ENCODE data around the gene MAST4. TPM values are rescaled to one million over a fixed set of nuclear protein-coding genes. Genes with fewer than 3 reads are reported as not detected.

MAST4 gene
- total RNA-seq, 1 experiment from 2014 or later, result 26.5 TPM

DNA sequence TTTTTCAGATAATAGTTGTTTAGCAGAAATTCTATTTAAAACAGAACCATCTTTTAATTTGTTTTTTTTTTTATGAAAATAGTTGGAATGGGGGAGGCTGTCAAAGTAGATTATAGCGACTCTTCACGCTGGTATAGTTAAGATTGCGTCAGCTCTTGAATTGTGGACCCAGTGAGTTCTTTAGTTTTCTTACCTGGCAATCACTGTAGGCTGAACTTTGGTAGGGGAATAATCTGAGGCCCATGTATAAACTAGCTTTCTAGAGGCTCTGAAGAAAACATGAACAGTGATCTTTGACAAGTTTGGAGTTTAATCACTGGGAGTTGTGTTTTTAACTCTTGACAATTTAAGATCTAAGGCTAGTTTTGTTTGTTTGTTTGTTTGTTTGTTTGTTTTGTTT lies 519.6 kb downstream of the MAST4 start:
- no peaks in the 10 kb centered on the region for H3K27me3 Mint-ChIP-seq (ENCODE audit: insufficient read depth, unreplicated experiment)
- no TSS peak for BruUV-seq (replicated peaks)
- peaks cover 52% of the 10 kb centered on the region for H3K36me3 Mint-ChIP-seq (ENCODE audit: insufficient read depth, unreplicated experiment)
- TF ChIP-seq, protein P1, sequence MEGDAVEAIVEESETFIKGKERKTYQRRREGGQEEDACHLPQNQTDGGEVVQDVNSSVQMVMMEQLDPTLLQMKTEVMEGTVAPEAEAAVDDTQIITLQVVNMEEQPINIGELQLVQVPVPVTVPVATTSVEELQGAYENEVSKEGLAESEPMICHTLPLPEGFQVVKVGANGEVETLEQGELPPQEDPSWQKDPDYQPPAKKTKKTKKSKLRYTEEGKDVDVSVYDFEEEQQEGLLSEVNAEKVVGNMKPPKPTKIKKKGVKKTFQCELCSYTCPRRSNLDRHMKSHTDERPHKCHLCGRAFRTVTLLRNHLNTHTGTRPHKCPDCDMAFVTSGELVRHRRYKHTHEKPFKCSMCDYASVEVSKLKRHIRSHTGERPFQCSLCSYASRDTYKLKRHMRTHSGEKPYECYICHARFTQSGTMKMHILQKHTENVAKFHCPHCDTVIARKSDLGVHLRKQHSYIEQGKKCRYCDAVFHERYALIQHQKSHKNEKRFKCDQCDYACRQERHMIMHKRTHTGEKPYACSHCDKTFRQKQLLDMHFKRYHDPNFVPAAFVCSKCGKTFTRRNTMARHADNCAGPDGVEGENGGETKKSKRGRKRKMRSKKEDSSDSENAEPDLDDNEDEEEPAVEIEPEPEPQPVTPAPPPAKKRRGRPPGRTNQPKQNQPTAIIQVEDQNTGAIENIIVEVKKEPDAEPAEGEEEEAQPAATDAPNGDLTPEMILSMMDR (IDR thresholded peaks at IDR 0.05; ENCODE audit: unreplicated experiment), result no peak
- CTCF ChIA-PET, result interaction anchor here (0.7 kb wide), 1 partner anchor 1977 kb away, joined by 3 read pairs; no protein-coding TSS in a partner anchor
- no peaks in the 10 kb centered on the region for H3K9me3 Mint-ChIP-seq (ENCODE audit: unreplicated experiment)
- H3K27ac Mint-ChIP-seq (ENCODE audit: low read depth, unreplicated experiment), result no peak overlapping the region
- no peak overlapping the region for H3K4me3 Mint-ChIP-seq (ENCODE audit: unreplicated experiment)
- intact Hi-C loops (cut with micrococcal nuclease), result no loop called here
- POLR2A ChIA-PET, result no interaction called here
- H3K4me1 Mint-ChIP-seq (ENCODE audit: insufficient read depth, unreplicated experiment), result no peaks in the 10 kb centered on the region
- DNase-seq (ENCODE audit: unreplicated experiment), result no peak

DNA sequence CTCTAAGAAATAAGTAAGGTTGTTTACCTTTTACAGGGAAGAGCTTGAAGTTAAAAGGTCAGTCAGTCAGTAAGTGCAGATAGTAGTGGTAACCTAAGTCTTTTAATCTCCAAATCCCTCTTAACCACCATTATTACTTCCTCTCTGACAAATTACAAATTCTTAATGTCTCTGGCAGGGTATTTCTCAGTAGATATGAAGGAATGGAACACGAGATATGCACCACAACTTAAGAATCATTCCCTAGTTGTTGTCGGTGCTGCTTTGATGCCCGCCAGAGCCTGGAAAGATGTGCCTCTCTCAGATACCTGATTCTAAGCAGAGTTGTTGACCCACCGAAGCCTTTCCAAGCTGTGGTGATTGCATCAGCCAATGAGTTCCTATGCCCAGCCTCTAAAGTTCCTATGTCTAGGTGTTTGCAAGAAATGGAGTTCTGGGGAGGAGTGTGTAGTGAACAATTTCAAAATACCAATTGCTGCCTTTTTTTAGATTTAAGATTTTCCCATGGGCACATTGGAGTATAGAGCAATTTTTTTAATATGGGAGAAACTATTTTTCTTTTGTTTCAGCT lies 521.9 kb downstream of the MAST4 start:
- Mint-ChIP-seq H3K4me1 (ENCODE audit: insufficient read depth, unreplicated experiment) (no peaks in the 10 kb centered on the region), H3K9me3 (ENCODE audit: unreplicated experiment) (no peaks in the 10 kb centered on the region), H3K4me3 (ENCODE audit: unreplicated experiment) (no peak overlapping the region), H3K36me3 (ENCODE audit: insufficient read depth, unreplicated experiment) (peaks cover 58% of the 10 kb centered on the region), H3K27me3 (ENCODE audit: insufficient read depth, unreplicated experiment) (no peaks in the 10 kb centered on the region), H3K27ac (ENCODE audit: low read depth, unreplicated experiment) (no peak overlapping the region)
- POLR2A ChIA-PET, result interaction anchor here (0.6 to 1.0 kb wide), 3 partner anchors 37 to 1066 kb away, joined by 3 to 4 read pairs (median 4); no protein-coding TSS in a partner anchor
- CTCF ChIA-PET, result interaction anchor here (0.6 to 0.7 kb wide), 2 partner anchors 99 to 1343 kb away, joined by 3 read pairs; no protein-coding TSS in a partner anchor
- TF ChIP-seq, protein P1 (IDR thresholded peaks at IDR 0.05; ENCODE audit: unreplicated experiment), result no peak
- intact Hi-C loops (cut with micrococcal nuclease), result no loop called here
- no TSS peak for BruUV-seq (replicated peaks)
- no peak for DNase-seq (ENCODE audit: unreplicated experiment)

DNA sequence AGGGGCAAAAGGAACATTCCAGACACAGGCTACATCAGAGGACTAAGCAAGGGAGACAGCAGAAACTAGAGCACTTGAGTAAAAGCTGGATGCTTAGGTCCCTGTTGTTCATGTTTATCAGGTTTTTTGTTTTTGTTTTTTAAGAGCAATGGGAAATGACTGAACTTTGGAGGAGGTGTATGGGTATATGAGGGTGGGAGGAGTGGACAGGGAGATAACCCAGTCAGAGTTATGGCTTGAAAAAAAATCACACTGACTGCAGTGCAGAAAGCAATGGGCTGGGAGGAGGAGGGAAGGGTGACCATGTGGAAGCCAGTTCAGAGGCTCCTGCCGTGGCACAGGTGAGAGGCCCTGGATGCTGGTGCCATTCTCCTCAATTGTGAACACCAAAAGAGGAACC lies 522.8 kb downstream of the MAST4 start:
- no peak for DNase-seq (ENCODE audit: unreplicated experiment)
- ChIA-PET POLR2A (interaction anchor here (0.6 to 0.7 kb wide), 2 partner anchors 610 to 1067 kb away, joined by 3 to 4 read pairs; no protein-coding TSS in a partner anchor), CTCF (interaction anchor here (0.5 kb wide), 1 partner anchor 1317 kb away, joined by 3 read pairs; no protein-coding TSS in a partner anchor)
- Mint-ChIP-seq H3K4me3 (ENCODE audit: unreplicated experiment) (no peak overlapping the region), H3K36me3 (ENCODE audit: insufficient read depth, unreplicated experiment) (peaks cover 56% of the 10 kb centered on the region), H3K9me3 (ENCODE audit: unreplicated experiment) (no peaks in the 10 kb centered on the region), H3K4me1 (ENCODE audit: insufficient read depth, unreplicated experiment) (no peaks in the 10 kb centered on the region), H3K27ac (ENCODE audit: low read depth, unreplicated experiment) (no peak overlapping the region), H3K27me3 (ENCODE audit: insufficient read depth, unreplicated experiment) (no peaks in the 10 kb centered on the region)
- BruUV-seq (replicated peaks), result no TSS peak
- intact Hi-C loops (cut with micrococcal nuclease), result no loop called here
- TF ChIP-seq, protein P1 (IDR thresholded peaks at IDR 0.05; ENCODE audit: unreplicated experiment), result no peak

DNA sequence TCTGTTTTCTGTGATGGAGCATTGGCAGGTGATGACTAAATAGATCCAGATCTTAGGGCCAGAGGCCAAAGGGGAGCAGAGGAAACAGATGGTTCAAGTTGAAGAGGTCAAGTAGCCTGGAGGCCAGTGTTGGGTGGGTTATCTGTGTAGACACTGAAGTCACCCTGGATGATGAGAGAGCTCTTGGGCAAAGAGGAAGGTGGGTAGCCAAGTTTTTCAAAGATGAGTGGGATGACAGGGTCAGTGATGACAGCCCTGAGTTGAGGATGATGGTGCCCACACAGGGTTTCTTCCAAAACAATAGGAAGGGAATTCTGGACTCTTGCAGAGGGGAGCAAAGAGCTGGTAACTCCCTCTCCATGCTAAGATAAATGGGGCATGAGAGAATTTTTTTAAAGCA lies 523.8 kb downstream of the MAST4 start:
- H3K27ac Mint-ChIP-seq (ENCODE audit: low read depth, unreplicated experiment), result no peak overlapping the region
- no peak for DNase-seq (ENCODE audit: unreplicated experiment)
- H3K4me3 Mint-ChIP-seq (ENCODE audit: unreplicated experiment), result no peak overlapping the region
- H3K27me3 Mint-ChIP-seq (ENCODE audit: insufficient read depth, unreplicated experiment), result no peaks in the 10 kb centered on the region
- no peaks in the 10 kb centered on the region for H3K4me1 Mint-ChIP-seq (ENCODE audit: insufficient read depth, unreplicated experiment)
- POLR2A ChIA-PET, result interaction anchor here (0.7 kb wide), 1 partner anchor 12 kb away, joined by 4 read pairs; no protein-coding TSS in a partner anchor
- BruUV-seq (replicated peaks), result no TSS peak
- TF ChIP-seq, protein P1 (IDR thresholded peaks at IDR 0.05; ENCODE audit: unreplicated experiment), result no peak
- peaks cover 63% of the 10 kb centered on the region for H3K36me3 Mint-ChIP-seq (ENCODE audit: insufficient read depth, unreplicated experiment)
- CTCF ChIA-PET, result interaction anchor here (0.6 kb wide), 1 partner anchor 1597 kb away, joined by 3 read pairs; no protein-coding TSS in a partner anchor
- intact Hi-C loops (cut with micrococcal nuclease), result no loop called here
- no peaks in the 10 kb centered on the region for H3K9me3 Mint-ChIP-seq (ENCODE audit: unreplicated experiment)
